HL-60/S4 treated with phorbol 12-myristate 13-acetate at 8.2 ng/mL for 4 days and 3 days (cell line): ENCODE results near the gene B4GALT5.
"Not testable (repeated sequence)": the region's sequence is repeated elsewhere in the genome, so short reads cannot be mapped to it uniquely, and the experiment has no call there.

ENCODE experiments used
- in situ Hi-C: fragments of 300-500 bp; cut with MboI; formaldehyde crosslinking; loops from 2 replicates; pipeline ENCODE4 v1.15.0; 2022; ENCODE audit warnings: low sequenced_read_pairs

B4GALT5 gene

GRCh38 chr20:49631061-49631716 is 82.5 kb downstream of the B4GALT5 start:
- in situ Hi-C loops: no loop called here

DNA sequence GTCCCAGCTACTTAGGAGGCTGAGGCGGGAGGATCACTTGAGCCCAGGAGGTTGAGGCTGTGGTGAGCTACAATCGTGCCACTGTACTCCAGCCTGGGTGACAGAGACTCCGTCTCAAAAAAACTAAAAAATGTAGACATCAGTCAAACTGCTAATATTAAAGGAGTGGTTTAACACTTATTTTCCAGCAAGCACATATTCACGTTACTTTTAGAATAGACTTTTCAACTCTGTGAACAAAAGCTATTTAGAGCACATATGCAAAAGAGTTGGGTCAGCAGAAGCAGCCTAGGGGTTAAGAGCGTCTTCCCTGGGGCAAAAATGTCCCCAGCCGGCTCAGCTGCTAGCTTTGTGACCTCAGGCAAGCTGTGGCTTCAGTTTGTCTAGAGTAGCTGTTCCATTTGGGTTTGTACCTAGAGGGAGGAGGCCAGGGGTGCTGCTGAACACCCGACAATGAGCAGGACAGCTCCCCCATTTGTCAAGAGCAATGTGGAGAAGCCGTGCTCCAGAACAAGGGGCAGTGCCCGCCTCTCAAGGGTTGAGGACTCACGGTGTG is 83.2 kb downstream of the B4GALT5 start:
- in situ Hi-C loops: no loop called here

DNA sequence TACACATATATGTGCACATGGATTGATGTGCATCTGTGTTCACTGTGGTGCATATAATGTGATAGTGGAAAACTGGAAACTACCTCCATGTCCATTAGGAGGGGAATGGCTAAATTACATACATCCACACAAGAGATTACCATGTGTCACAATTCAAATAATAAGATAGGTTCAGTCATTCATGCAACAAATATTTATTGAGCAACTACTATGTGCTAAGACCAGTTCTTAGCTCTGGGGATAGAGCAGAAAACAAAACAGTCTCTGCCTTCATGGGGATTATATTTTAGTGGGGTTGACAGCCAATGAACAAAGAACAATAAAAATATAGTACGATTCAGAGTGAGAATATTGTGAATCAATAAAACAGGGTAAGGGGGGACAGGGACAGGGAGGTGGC is 84.1 kb downstream of the B4GALT5 start:
- in situ Hi-C loops: no loop called here

- in situ Hi-C loops: not testable (repeated sequence)
Observed at GRCh38 chr20:49628280-49628679, 85.4 kb downstream of the B4GALT5 start.

DNA sequence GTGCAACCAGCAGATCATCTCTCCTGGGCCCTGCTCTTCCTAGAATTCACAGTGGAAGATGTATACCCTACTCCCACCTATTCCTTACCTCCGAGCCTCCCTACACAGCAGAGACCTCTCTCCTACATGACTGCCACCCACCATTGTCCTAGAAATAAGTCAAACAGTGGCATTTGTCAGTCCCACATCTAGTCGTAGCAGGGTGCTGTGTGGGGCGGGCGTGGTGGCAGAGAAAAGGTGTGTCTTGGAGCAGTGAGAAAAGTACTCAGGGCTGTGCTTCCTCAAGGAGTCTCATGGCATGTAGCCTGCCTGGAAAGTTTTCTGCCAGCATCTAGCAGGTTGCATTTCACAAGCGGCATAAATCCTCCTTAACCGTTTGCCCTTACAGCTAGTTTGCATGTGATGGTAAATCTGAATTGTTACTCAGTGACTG is 86.3 kb downstream of the B4GALT5 start:
- in situ Hi-C loops: no loop called here

DNA sequence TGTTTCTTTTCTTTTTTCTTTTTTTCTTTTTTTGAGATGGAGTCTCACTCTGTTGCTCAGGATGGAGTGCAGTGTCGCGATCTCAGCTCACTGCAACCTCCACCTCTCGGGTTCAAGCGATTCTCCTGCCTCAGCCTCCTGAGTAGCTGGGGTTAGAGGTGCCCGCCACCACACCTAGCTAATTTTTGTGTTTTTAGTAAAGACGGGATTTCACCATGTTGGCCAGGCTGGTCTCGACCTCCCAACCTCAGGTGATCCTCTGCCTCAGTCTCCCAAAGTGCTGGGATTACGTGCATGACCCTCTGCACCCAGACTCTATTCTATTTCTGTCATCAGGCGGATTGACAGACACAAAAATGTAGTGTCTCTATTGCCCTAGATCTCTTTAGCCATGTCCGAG is 88.7 kb downstream of the B4GALT5 start:
- in situ Hi-C loops: not testable (repeated sequence)

DNA sequence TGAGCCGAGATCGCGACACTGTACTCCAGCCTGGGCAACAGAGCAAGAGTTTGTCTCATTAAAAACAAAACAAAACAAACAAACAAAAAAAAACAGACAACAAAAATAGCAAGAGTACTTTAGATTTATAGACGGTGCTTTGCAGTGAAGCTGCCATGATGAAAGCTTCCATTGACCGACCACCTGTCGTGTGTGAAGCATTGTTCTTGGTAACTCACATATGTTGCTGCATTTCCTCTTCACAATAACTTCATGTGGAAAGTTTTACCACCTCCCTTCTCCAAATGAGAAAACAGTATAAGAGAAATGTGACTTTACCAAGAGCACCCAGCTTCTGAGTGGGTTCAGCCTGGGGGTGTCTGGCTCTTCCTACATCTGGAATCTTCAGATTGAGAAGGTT is 89.4 kb downstream of the B4GALT5 start:
- in situ Hi-C loops: no loop called here

- in situ Hi-C loops: no loop called here
Observed at GRCh38 chr20:49622243-49622642, 91.4 kb downstream of the B4GALT5 start.

DNA sequence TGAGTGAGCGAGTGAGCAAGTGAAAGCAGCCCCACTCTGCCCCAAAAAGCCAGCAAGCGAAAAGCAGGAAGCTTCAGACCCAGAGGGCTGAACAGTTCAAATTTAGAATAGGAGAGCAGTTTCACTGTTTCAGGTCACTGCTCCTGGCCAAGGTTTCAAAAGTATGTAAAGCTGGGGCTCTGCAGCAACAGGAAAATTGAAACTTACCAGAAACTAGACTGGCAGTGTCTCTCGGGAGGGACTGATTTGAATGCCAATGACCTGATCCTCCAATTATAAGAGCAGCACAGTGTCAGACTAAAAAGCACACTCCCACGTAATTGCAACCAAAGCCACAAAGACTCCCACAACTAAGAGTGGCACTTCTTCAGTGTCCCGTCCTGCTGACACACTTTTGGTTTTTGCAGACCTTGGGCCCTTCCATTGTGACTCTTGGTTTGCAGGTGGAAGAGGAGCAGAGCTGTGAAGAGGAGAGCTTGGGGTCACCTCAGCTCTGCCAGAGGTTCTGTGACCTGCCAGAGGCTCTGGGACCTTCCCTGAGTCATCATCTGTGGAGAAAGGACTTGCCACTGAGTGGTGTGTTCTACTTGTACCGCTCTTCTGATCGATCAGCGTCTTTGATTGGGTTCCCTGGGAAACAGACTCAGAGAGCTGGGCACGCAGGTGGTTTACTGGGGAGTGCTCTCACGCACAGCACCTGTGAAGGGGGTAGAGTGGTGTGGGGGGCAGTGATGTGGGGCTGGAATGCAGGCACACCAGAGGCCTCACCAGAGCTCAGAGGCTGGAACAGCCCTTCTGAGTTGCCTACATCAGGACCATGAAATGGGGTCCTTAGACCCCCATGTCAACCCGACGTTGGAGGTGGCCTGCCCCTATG is 93.1 kb downstream of the B4GALT5 start:
- in situ Hi-C loops: no loop called here

DNA sequence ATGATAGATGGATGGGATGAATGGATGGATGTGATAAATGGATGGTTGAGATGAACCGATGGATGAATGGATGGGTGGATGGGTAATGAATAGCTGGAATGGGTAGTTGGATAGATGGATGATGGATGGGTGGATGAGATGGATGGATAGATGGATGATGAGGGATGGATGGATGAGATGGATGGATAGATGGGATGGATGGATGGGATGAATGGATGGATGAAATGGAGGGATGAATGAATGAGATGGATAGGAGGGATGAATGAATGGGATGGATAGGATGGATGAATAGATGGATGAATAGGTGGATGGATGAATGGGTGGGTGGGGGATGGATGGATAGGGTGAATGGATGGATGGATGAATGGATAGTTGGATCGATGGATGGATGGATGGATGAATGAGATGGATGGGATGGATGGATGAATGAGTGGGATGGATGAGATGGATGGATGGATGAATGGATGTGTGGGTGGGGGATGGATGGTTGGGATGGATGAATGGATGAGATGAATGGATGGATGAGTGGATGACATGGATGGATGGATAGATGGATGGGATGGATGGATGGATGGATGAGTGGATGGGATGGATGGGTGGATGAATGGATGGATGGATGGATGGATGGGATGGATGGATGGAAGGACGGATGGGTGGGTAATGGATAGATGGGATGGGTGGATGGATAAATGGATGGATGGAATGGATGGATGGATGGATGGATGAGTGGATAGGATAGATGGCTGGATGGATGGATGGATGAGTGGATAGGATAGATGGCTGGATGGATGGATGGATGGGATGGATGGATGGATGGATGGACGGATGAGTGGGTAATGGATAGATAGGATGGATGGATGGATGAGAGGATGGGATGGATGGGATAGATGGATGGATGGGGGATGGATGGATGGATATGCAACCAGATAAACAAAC is 94.3 kb downstream of the B4GALT5 start:
- in situ Hi-C loops: loop anchor here (10.0 kb wide), 1 partner anchor 235 kb away; no protein-coding TSS in a partner anchor

GRCh38 chr20:49618289-49618688 is 95.4 kb downstream of the B4GALT5 start:
- in situ Hi-C loops: loop anchor here (10.0 kb wide), 1 partner anchor 237 kb away; no protein-coding TSS in a partner anchor

GRCh38 chr20:49617394-49617793 is 96.3 kb downstream of the B4GALT5 start:
- in situ Hi-C loops: loop anchor here (10.0 kb wide), 1 partner anchor 237 kb away; no protein-coding TSS in a partner anchor

DNA sequence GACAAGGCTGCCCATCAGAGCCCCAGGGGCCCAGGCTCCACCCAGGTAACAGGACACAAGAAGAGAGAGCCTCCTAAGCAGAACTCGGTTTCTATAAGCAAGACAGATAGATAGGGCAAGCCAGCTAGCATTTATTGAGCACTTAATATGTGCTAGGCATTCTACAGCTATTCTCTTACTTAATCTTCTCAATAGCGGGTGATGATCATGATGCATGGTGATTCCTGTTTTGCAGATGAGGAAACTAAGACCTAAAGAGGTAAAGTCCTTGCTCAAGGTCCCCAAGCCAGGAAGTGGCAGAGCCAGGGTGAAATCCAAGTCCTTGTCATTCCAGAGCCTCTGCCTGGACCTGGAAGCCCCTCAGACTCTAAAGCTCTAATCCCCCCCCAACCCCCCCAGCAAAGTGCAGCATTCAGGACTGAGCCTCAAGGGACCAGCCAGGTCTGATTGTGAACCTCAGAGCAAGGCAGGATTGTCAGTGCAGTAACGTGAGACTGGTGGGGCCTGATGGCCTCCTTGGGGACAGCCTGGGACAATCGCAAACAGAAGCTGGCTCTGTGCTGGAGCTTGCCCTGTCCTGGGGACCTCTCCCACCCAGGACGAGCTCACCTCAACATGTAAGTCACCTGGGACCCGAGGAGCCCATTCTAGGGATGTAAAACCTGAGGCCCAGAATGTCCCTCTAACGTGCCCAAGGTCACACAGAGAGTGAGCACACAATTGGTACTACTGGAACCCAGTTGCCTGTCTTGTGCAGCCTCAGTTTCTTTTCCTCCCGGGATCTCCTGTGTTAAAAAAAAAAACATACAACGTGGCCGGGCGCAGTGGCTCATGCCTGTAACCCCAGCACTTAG is 97.3 kb downstream of the B4GALT5 start:
- in situ Hi-C loops: loop anchor here (10.0 kb wide), 1 partner anchor 238 kb away; no protein-coding TSS in a partner anchor

DNA sequence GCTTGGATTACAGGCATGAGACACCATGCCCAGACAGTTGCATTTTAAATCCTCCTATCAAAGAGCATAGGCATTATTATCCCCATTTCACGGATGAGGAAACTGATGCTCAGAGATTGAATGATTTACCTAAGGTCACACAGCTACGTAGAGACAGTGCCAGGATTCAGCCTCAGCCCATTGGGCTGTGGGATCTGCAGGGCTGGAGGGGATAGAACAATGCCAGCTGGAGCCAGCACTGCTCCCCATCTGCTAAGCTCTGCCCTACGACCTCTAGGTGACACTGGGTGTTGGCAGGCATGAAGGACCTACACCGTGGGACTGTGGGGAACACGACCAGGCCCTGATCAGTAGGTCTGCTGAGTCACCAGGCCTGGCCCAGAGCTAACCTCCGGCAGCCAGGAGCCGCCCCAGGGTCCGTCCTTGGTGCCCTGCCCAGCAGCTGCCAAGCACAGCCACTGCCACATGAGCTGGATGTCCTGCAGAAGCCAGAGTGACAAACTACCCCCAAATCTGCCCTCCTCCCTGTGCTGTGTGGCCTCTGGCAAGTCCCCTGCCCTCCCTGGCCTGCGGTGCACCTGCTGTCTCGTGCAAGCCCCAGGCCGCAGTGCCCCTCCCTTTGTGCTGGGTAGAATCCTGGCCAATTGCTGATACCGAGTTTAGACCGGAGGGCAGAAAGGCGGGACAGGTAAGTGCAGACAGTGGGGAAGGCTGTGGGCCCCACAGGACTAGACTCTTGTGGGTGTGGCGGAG is 98.1 kb downstream of the B4GALT5 start:
- in situ Hi-C loops: loop anchor here (10.0 kb wide), 1 partner anchor 239 kb away; no protein-coding TSS in a partner anchor

- in situ Hi-C loops: loop anchor here (10.0 kb wide), 1 partner anchor 240 kb away; no protein-coding TSS in a partner anchor
Observed at GRCh38 chr20:49615051-49615400, 98.7 kb downstream of the B4GALT5 start.

- in situ Hi-C loops: loop anchor here (10.0 kb wide), 1 partner anchor 240 kb away; no protein-coding TSS in a partner anchor
Observed at GRCh38 chr20:49614338-49615050, 99.2 kb downstream of the B4GALT5 start.

DNA sequence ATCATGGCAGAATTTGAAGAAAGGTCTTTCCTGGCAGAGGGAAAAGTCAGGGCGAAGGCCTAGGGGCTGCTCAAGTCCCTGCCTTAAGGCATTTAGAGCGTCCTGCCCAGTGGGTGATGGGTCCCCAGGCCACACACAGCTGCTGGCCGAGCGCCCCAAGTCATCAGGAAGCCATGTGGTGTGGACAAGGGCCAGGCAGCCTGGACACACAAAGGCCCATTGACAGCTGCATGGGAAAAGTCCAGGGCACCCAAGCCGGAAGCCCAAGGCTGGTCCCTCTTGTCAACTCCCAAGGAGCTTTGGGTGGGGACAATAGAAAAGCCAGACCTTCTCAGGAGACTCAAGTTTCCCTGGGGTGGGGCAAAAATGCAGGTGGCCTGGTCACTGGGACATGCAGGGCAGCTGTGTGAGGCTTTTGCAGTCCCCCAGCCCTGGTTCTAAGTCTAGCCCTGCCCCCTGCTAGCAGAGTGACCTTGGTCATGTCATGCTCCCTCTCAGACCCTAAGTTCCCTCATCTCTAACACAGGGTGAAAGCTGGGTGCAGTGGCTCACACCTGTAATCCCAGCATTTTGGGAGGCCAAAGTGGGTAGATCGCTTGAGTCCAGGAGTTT is 101.4 kb downstream of the B4GALT5 start:
- in situ Hi-C loops: loop anchor here (10.0 kb wide), 1 partner anchor 243 kb away; no protein-coding TSS in a partner anchor
